ENCODE results near the gene PFDN1.

The PFDN1 gene

GRCh38 chr5:140243706-140244250 lies 59.1 kb downstream of the PFDN1 start:
- Histone ChIP-seq H3K9ac (ENCODE audit: low read length) (no peak overlapping the region), H3K4me3 (ENCODE audit: low read length) (no peak overlapping the region), H3K36me3 (ENCODE audit: control insufficient read depth, insufficient read depth, low read length, severe bottlenecking) (peaks cover 27% of the 10 kb centered on the region)

GRCh38 chr5:140242890-140243585 lies 59.9 kb downstream of the PFDN1 start:
- Histone ChIP-seq H3K9me3 (ENCODE audit: control insufficient read depth, low read length) (no peaks in the 10 kb centered on the region), H3K9ac (ENCODE audit: low read length) (no peak overlapping the region), H3K27me3 (replicated peaks; ENCODE audit: control insufficient read depth, insufficient read depth, low read length) (no peaks in the 10 kb centered on the region), H3K4me1 (ENCODE audit: control insufficient read depth, insufficient read depth, low read length) (peaks cover 40% of the 10 kb centered on the region), H3K4me3 (ENCODE audit: low read length) (no peak overlapping the region), H3K36me3 (ENCODE audit: control insufficient read depth, insufficient read depth, low read length, severe bottlenecking) (peaks cover 27% of the 10 kb centered on the region)
- no peak for DNase-seq (ENCODE audit: low read depth)

More at GRCh38 chr5:140243706-140244250, 59.1 kb downstream of the PFDN1 start:
- DNase-seq (ENCODE audit: low read depth), result no peak
- H3K4me1 ChIP-seq (ENCODE audit: control insufficient read depth, insufficient read depth, low read length), result peaks cover 40% of the 10 kb centered on the region
- no peaks in the 10 kb centered on the region for H3K9me3 ChIP-seq (ENCODE audit: control insufficient read depth, low read length)
- H3K27me3 ChIP-seq (replicated peaks; ENCODE audit: control insufficient read depth, insufficient read depth, low read length), result no peaks in the 10 kb centered on the region

DNA sequence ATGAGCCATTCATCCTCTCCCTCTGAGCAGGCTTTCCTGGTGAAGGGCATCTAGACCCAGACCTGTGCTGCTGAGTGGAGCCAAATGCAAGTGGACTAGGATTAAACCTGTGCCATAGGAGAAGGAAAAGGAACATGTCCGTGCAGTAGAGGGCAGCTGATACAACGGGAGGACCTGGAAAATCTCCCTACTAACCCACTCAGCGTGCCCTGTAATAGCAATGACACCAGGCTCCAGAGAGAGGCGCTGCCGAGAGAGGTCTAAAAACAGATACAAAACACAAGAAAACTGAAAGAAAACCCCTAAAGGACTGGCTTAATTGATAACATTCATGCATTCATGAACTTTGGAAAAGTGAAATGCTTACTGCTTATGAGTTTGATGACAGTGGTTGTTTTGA lies 60.8 kb downstream of the PFDN1 start:
- Histone ChIP-seq H3K4me3 (ENCODE audit: low read length) (no peak overlapping the region), H3K27me3 (replicated peaks; ENCODE audit: control insufficient read depth, insufficient read depth, low read length) (no peaks in the 10 kb centered on the region), H3K9ac (ENCODE audit: low read length) (peak overlapping the region; percentile 37), H3K36me3 (ENCODE audit: control insufficient read depth, insufficient read depth, low read length, severe bottlenecking) (peaks cover 27% of the 10 kb centered on the region), H3K9me3 (ENCODE audit: control insufficient read depth, low read length) (no peaks in the 10 kb centered on the region), H3K4me1 (ENCODE audit: control insufficient read depth, insufficient read depth, low read length) (peaks cover 40% of the 10 kb centered on the region)
- DNase-seq (ENCODE audit: low read depth), result no peak

- Histone ChIP-seq H3K4me1 (ENCODE audit: control insufficient read depth, insufficient read depth, low read length) (peaks cover 31% of the 10 kb centered on the region), H3K27me3 (replicated peaks; ENCODE audit: control insufficient read depth, insufficient read depth, low read length) (no peaks in the 10 kb centered on the region), H3K4me3 (ENCODE audit: low read length) (peak overlapping the region; percentile 51), H3K9ac (ENCODE audit: low read length) (peak overlapping the region; percentile 37), H3K9me3 (ENCODE audit: control insufficient read depth, low read length) (no peaks in the 10 kb centered on the region), H3K36me3 (ENCODE audit: control insufficient read depth, insufficient read depth, low read length, severe bottlenecking) (peaks cover 26% of the 10 kb centered on the region)
- DNase-seq (ENCODE audit: low read depth), result peak; percentile 91
These were observed 61.8 kb downstream of the PFDN1 start for GRCh38 chr5:140240987-140241706.

- H3K9me3 ChIP-seq (ENCODE audit: control insufficient read depth, low read length), result no peaks in the 10 kb centered on the region
- no peak overlapping the region for H3K4me3 ChIP-seq (ENCODE audit: low read length)
- peaks cover 15% of the 10 kb centered on the region for H3K36me3 ChIP-seq (ENCODE audit: control insufficient read depth, insufficient read depth, low read length, severe bottlenecking)
- H3K9ac ChIP-seq (ENCODE audit: low read length), result no peak overlapping the region
- peaks cover 29% of the 10 kb centered on the region for H3K4me1 ChIP-seq (ENCODE audit: control insufficient read depth, insufficient read depth, low read length)
- peak; percentile 72 for DNase-seq (ENCODE audit: low read depth)
- H3K27me3 ChIP-seq (replicated peaks; ENCODE audit: control insufficient read depth, insufficient read depth, low read length), result no peaks in the 10 kb centered on the region
These were observed 62.8 kb downstream of the PFDN1 start for GRCh38 chr5:140239939-140240700.

GRCh38 chr5:140239461-140239860 lies 63.4 kb downstream of the PFDN1 start:
- Histone ChIP-seq H3K4me1 (ENCODE audit: control insufficient read depth, insufficient read depth, low read length) (peaks cover 24% of the 10 kb centered on the region), H3K9me3 (ENCODE audit: control insufficient read depth, low read length) (no peaks in the 10 kb centered on the region), H3K9ac (ENCODE audit: low read length) (no peak overlapping the region), H3K27me3 (replicated peaks; ENCODE audit: control insufficient read depth, insufficient read depth, low read length) (no peaks in the 10 kb centered on the region), H3K36me3 (ENCODE audit: control insufficient read depth, insufficient read depth, low read length, severe bottlenecking) (peaks cover 10% of the 10 kb centered on the region), H3K4me3 (ENCODE audit: low read length) (no peak overlapping the region)
- no peak for DNase-seq (ENCODE audit: low read depth)

- Histone ChIP-seq H3K9me3 (ENCODE audit: control insufficient read depth, low read length) (no peaks in the 10 kb centered on the region), H3K27me3 (replicated peaks; ENCODE audit: control insufficient read depth, insufficient read depth, low read length) (no peaks in the 10 kb centered on the region), H3K36me3 (ENCODE audit: control insufficient read depth, insufficient read depth, low read length, severe bottlenecking) (peaks cover 7% of the 10 kb centered on the region), H3K4me1 (ENCODE audit: control insufficient read depth, insufficient read depth, low read length) (peaks cover 24% of the 10 kb centered on the region), H3K9ac (ENCODE audit: low read length) (no peak overlapping the region), H3K4me3 (ENCODE audit: low read length) (no peak overlapping the region)
- no peak for DNase-seq (ENCODE audit: low read depth)
These were observed 64.1 kb downstream of the PFDN1 start for GRCh38 chr5:140238756-140239155.

- H3K9me3 ChIP-seq (ENCODE audit: control insufficient read depth, low read length), result no peaks in the 10 kb centered on the region
- no peak overlapping the region for H3K9ac ChIP-seq (ENCODE audit: low read length)
- H3K4me1 ChIP-seq (ENCODE audit: control insufficient read depth, insufficient read depth, low read length), result peaks cover 15% of the 10 kb centered on the region
- no peak overlapping the region for H3K4me3 ChIP-seq (ENCODE audit: low read length)
- no peaks in the 10 kb centered on the region for H3K36me3 ChIP-seq (ENCODE audit: control insufficient read depth, insufficient read depth, low read length, severe bottlenecking)
- no peak for DNase-seq (ENCODE audit: low read depth)
- no peaks in the 10 kb centered on the region for H3K27me3 ChIP-seq (replicated peaks; ENCODE audit: control insufficient read depth, insufficient read depth, low read length)
These were observed 65.9 kb downstream of the PFDN1 start for GRCh38 chr5:140236891-140237598.

GRCh38 chr5:140235791-140236551 lies 66.9 kb downstream of the PFDN1 start:
- Histone ChIP-seq H3K27me3 (replicated peaks; ENCODE audit: control insufficient read depth, insufficient read depth, low read length) (no peaks in the 10 kb centered on the region), H3K36me3 (ENCODE audit: control insufficient read depth, insufficient read depth, low read length, severe bottlenecking) (no peaks in the 10 kb centered on the region), H3K9ac (ENCODE audit: low read length) (no peak overlapping the region), H3K9me3 (ENCODE audit: control insufficient read depth, low read length) (no peaks in the 10 kb centered on the region), H3K4me3 (ENCODE audit: low read length) (no peak overlapping the region), H3K4me1 (ENCODE audit: control insufficient read depth, insufficient read depth, low read length) (peaks cover 4% of the 10 kb centered on the region)
- no peak for DNase-seq (ENCODE audit: low read depth)

DNA sequence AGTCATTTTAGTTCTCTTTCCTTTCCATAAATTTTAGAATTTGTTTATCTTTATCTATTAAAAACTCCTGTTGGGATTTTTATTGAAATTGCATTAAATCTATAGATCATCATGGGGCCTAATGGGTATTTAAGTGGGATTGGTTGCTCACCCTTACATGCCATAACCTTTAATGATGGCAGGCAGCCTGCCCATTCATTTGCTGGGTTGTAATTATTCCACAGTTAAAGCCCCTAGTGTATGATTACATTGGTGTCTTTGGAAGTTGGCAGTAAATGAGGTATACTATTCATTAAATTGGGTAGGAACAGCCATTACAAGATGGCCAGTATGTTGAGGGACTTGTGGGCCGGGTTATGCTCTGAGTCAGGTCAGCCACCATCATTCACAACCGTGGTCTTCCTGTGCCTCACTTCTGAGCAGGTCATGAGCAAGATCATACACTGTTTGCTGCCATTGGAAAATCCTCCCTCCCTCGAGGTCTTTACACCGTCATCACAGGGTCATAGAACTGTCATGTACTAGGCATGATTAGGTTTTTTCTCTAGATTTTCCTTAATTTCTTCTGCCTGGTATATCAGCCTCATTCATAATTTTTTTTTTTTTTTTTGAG lies 68.4 kb downstream of the PFDN1 start:
- Histone ChIP-seq H3K9ac (ENCODE audit: low read length) (no peak overlapping the region), H3K9me3 (ENCODE audit: control insufficient read depth, low read length) (no peaks in the 10 kb centered on the region), H3K36me3 (ENCODE audit: control insufficient read depth, insufficient read depth, low read length, severe bottlenecking) (no peaks in the 10 kb centered on the region), H3K27me3 (replicated peaks; ENCODE audit: control insufficient read depth, insufficient read depth, low read length) (no peaks in the 10 kb centered on the region), H3K4me3 (ENCODE audit: low read length) (no peak overlapping the region), H3K4me1 (ENCODE audit: control insufficient read depth, insufficient read depth, low read length) (no peaks in the 10 kb centered on the region)
- DNase-seq (ENCODE audit: low read depth), result no peak

All from adipocyte (in vitro differentiated cells).